Hepatocyte (in vitro differentiated cells): ENCODE results near the gene HINT3.

Source experiments
- EZH2 ChIP-seq: fragments of 200-600 bp; sonication (generic); IDR thresholded peaks from 2 replicates; pipeline ENCODE4 v1.6.1; 2016; ENCODE audit warnings: antibody characterized with exemption, mild to moderate bottlenecking, borderline replicate concordance
- TF ChIP-seq, protein P1 (sequence below): fragments of 200-600 bp; sonication (generic); IDR thresholded peaks from 2 replicates; pipeline ENCODE4 v1.5.1; 2016; ENCODE audit warnings: antibody characterized with exemption, mild to moderate bottlenecking; ENCODE audit not compliant: poor library complexity

DNA sequence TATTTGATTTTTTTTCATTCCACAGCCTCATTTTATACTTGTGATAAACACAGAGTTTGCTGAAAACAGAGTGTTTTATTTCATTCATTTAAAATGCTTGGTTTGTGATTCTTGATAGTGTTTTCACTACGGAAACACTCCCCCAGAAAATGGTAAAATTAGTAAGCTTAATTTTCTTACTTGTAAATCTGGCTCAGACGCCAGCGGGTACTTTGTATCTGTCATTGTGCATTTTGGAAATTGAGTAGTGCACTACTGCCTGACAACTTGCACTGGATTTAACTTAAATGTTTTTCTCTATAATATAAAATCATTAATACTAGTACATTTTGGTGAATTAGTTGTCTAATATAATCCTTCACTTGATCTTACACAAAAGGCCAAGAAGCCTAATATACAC lies 37.0 kb upstream of the HINT3 start:
- TF ChIP-seq EZH2, result no peak
- TF ChIP-seq, protein P1, sequence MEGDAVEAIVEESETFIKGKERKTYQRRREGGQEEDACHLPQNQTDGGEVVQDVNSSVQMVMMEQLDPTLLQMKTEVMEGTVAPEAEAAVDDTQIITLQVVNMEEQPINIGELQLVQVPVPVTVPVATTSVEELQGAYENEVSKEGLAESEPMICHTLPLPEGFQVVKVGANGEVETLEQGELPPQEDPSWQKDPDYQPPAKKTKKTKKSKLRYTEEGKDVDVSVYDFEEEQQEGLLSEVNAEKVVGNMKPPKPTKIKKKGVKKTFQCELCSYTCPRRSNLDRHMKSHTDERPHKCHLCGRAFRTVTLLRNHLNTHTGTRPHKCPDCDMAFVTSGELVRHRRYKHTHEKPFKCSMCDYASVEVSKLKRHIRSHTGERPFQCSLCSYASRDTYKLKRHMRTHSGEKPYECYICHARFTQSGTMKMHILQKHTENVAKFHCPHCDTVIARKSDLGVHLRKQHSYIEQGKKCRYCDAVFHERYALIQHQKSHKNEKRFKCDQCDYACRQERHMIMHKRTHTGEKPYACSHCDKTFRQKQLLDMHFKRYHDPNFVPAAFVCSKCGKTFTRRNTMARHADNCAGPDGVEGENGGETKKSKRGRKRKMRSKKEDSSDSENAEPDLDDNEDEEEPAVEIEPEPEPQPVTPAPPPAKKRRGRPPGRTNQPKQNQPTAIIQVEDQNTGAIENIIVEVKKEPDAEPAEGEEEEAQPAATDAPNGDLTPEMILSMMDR, result no peak
